Measurements from ENCODE around the gene ECM1.

The ECM1 gene

GRCh38 chr1:150493175-150493574, 14.7 kb upstream of the ECM1 start:
- peaks cover 92% of the 10 kb centered on the region for H3K36me3 ChIP-seq
- TF ChIP-seq CTCF (IDR thresholded peaks at IDR 0.05; ENCODE audit: low read depth, low read length): no peak
- no peaks in the 10 kb centered on the region for H3K9me3 ChIP-seq (ENCODE audit: severe bottlenecking)
- no peak overlapping the region for H3K27ac ChIP-seq
- no peak for DNase-seq
- no peak overlapping the region for H3K4me3 ChIP-seq (ENCODE audit: low read depth, low read length)
- H3K27me3 ChIP-seq (ENCODE audit: insufficient read depth, low read depth, severe bottlenecking): no peaks in the 10 kb centered on the region

- H3K36me3 ChIP-seq: peaks cover 91% of the 10 kb centered on the region
- H3K27me3 ChIP-seq (ENCODE audit: insufficient read depth, low read depth, severe bottlenecking): no peaks in the 10 kb centered on the region
- no peak for TF ChIP-seq CTCF (IDR thresholded peaks at IDR 0.05; ENCODE audit: low read depth, low read length)
- H3K27ac ChIP-seq: no peak overlapping the region
- H3K4me3 ChIP-seq (ENCODE audit: low read depth, low read length): no peak overlapping the region
- no peak for DNase-seq
- no peaks in the 10 kb centered on the region for H3K9me3 ChIP-seq (ENCODE audit: severe bottlenecking)
These were observed 9.6 kb upstream of the ECM1 start for GRCh38 chr1:150498342-150498741.

GRCh38 chr1:150505431-150505830, 2.5 kb upstream of the ECM1 start:
- DNase-seq: no peak

GRCh38 chr1:150508982-150509381, 1.1 kb downstream of the ECM1 start:
- no peak overlapping the region for H3K4me3 ChIP-seq (ENCODE audit: low read depth, low read length)
- H3K9me3 ChIP-seq (ENCODE audit: severe bottlenecking): no peaks in the 10 kb centered on the region
- H3K36me3 ChIP-seq: peaks cover 41% of the 10 kb centered on the region
- H3K27ac ChIP-seq: no peak overlapping the region
- no peak for TF ChIP-seq CTCF (IDR thresholded peaks at IDR 0.05; ENCODE audit: low read depth, low read length)
- H3K27me3 ChIP-seq (ENCODE audit: insufficient read depth, low read depth, severe bottlenecking): no peaks in the 10 kb centered on the region
- DNase-seq: no peak

More at GRCh38 chr1:150505431-150505830, 2.5 kb upstream of the ECM1 start:
- Histone ChIP-seq H3K9me3 (ENCODE audit: severe bottlenecking) (no peaks in the 10 kb centered on the region), H3K27ac (no peak overlapping the region), H3K36me3 (peaks cover 64% of the 10 kb centered on the region), H3K27me3 (ENCODE audit: insufficient read depth, low read depth, severe bottlenecking) (no peaks in the 10 kb centered on the region), H3K4me3 (ENCODE audit: low read depth, low read length) (no peak overlapping the region)
- no peak for TF ChIP-seq CTCF (IDR thresholded peaks at IDR 0.05; ENCODE audit: low read depth, low read length)

GRCh38 chr1:150511551-150511950, 3.6 kb downstream of the ECM1 start:
- no peaks in the 10 kb centered on the region for H3K27me3 ChIP-seq (ENCODE audit: insufficient read depth, low read depth, severe bottlenecking)
- no peak overlapping the region for H3K4me3 ChIP-seq (ENCODE audit: low read depth, low read length)
- TF ChIP-seq CTCF (IDR thresholded peaks at IDR 0.05; ENCODE audit: low read depth, low read length): no peak
- peaks cover 15% of the 10 kb centered on the region for H3K36me3 ChIP-seq
- H3K27ac ChIP-seq: no peak overlapping the region
- no peak for DNase-seq
- no peaks in the 10 kb centered on the region for H3K9me3 ChIP-seq (ENCODE audit: severe bottlenecking)

GRCh38 chr1:150511985-150512660, 4.2 kb downstream of the ECM1 start:
- no peaks in the 10 kb centered on the region for H3K9me3 ChIP-seq (ENCODE audit: severe bottlenecking)
- no peak for DNase-seq
- no peak for TF ChIP-seq CTCF (IDR thresholded peaks at IDR 0.05; ENCODE audit: low read depth, low read length)
- no peak overlapping the region for H3K4me3 ChIP-seq (ENCODE audit: low read depth, low read length)
- peaks cover 9% of the 10 kb centered on the region for H3K36me3 ChIP-seq
- H3K27ac ChIP-seq: no peak overlapping the region
- H3K27me3 ChIP-seq (ENCODE audit: insufficient read depth, low read depth, severe bottlenecking): no peaks in the 10 kb centered on the region
